ENCODE results near the gene MYNN. TPM values are rescaled to one million over a fixed set of nuclear protein-coding genes. Genes with fewer than 3 reads are reported as not detected.

MYNN gene
- total and polyA plus RNA-seq, 4 donors: 4.2 to 11.6 (median 9.1) TPM

- Histone ChIP-seq H3K36me3 (ENCODE audit: control insufficient read depth in 4 of 4, insufficient read depth in 3 of 4, low read depth in 1 of 4, low read length in 3 of 4) (peaks cover 0 to 42% (median 30%) of the 10 kb centered on the region in 4 donors), H3K9me3 (ENCODE audit: control insufficient read depth in 4 of 4, low read length in 3 of 4) (no peaks in the 10 kb centered on the region), H3K4me1 (ENCODE audit: control insufficient read depth in 4 of 4, insufficient read depth in 4 of 4, low read length in 3 of 4) (no peaks in the 10 kb centered on the region), H3K9ac (ENCODE audit: low read depth in 1 of 2, low read length in 2 of 2) (no peak overlapping the region), H3K27me3 (ENCODE audit: control insufficient read depth in 4 of 4, insufficient read depth in 4 of 4, low read length in 3 of 4) (no peaks in the 10 kb centered on the region), H3K27ac (ENCODE audit: low read depth in 1 of 2, low read length in 2 of 2) (no peak overlapping the region), H3K4me3 (ENCODE audit: low read depth in 1 of 3, low read length in 3 of 3) (no peak overlapping the region)
- TF ChIP-seq FOXA2 (IDR thresholded peaks at IDR 0.05) (no peak), JUND (IDR thresholded peaks at IDR 0.05) (no peak), YY1 (IDR thresholded peaks at IDR 0.05) (no peak), HNF4G (IDR thresholded peaks at IDR 0.05) (no peak), SP1 (IDR thresholded peaks at IDR 0.05) (no peak), EGR1 (IDR thresholded peaks at IDR 0.05; ENCODE audit: low read depth in 2 of 2) (no peak), RXRA (IDR thresholded peaks at IDR 0.05) (no peak), GABPA (IDR thresholded peaks at IDR 0.05 in 1 of 2, conservative IDR thresholded peaks at IDR 0.05 in 1 of 2) (no peak), FOXA1 (IDR thresholded peaks at IDR 0.05) (no peak), RAD21 (IDR thresholded peaks at IDR 0.05) (no peak)
- TF ChIP-seq, protein P1, sequence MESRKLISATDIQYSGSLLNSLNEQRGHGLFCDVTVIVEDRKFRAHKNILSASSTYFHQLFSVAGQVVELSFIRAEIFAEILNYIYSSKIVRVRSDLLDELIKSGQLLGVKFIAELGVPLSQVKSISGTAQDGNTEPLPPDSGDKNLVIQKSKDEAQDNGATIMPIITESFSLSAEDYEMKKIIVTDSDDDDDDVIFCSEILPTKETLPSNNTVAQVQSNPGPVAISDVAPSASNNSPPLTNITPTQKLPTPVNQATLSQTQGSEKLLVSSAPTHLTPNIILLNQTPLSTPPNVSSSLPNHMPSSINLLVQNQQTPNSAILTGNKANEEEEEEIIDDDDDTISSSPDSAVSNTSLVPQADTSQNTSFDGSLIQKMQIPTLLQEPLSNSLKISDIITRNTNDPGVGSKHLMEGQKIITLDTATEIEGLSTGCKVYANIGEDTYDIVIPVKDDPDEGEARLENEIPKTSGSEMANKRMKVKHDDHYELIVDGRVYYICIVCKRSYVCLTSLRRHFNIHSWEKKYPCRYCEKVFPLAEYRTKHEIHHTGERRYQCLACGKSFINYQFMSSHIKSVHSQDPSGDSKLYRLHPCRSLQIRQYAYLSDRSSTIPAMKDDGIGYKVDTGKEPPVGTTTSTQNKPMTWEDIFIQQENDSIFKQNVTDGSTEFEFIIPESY (IDR thresholded peaks at IDR 0.05): no peak
- TF ChIP-seq, protein P2, sequence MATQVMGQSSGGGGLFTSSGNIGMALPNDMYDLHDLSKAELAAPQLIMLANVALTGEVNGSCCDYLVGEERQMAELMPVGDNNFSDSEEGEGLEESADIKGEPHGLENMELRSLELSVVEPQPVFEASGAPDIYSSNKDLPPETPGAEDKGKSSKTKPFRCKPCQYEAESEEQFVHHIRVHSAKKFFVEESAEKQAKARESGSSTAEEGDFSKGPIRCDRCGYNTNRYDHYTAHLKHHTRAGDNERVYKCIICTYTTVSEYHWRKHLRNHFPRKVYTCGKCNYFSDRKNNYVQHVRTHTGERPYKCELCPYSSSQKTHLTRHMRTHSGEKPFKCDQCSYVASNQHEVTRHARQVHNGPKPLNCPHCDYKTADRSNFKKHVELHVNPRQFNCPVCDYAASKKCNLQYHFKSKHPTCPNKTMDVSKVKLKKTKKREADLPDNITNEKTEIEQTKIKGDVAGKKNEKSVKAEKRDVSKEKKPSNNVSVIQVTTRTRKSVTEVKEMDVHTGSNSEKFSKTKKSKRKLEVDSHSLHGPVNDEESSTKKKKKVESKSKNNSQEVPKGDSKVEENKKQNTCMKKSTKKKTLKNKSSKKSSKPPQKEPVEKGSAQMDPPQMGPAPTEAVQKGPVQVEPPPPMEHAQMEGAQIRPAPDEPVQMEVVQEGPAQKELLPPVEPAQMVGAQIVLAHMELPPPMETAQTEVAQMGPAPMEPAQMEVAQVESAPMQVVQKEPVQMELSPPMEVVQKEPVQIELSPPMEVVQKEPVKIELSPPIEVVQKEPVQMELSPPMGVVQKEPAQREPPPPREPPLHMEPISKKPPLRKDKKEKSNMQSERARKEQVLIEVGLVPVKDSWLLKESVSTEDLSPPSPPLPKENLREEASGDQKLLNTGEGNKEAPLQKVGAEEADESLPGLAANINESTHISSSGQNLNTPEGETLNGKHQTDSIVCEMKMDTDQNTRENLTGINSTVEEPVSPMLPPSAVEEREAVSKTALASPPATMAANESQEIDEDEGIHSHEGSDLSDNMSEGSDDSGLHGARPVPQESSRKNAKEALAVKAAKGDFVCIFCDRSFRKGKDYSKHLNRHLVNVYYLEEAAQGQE (IDR thresholded peaks at IDR 0.05): no peak
- TF ChIP-seq, protein P3, sequence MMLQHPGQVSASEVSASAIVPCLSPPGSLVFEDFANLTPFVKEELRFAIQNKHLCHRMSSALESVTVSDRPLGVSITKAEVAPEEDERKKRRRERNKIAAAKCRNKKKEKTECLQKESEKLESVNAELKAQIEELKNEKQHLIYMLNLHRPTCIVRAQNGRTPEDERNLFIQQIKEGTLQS (IDR thresholded peaks at IDR 0.05): no peak
- TF ChIP-seq, protein P4, sequence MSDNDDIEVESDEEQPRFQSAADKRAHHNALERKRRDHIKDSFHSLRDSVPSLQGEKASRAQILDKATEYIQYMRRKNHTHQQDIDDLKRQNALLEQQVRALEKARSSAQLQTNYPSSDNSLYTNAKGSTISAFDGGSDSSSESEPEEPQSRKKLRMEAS (IDR thresholded peaks at IDR 0.05): no peak
- 90% methylated on average over 1 of the region's 1 CpG for WGBS
- no peak for DNase-seq (ENCODE audit: low spot score)
Measured at GRCh38 chr3:169787791-169788190, 14.6 kb downstream of the MYNN start.

DNA sequence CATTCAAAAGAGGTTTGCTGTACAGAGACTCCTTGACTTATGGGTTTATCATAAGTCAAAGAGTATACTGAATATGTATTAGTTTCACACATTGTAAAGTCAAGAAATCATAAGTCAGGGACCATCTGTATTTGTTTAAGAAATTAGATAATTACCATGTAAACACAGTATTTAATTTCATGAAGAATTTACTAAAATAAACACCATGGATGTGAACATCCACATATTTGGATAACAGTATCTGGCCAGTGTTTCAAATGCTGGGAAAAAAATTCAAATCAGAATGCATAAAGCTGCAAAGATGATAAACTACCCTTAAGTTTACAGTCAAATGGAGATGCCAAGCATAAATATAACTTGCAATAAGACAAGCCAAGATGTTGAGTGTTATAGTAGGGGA, 17.0 kb downstream of the MYNN start:
- TF ChIP-seq HNF4A (conservative IDR thresholded peaks at IDR 0.05) (no peak), YY1 (IDR thresholded peaks at IDR 0.05) (no peak), RAD21 (IDR thresholded peaks at IDR 0.05) (no peak), GABPA (IDR thresholded peaks at IDR 0.05 in 1 of 2, conservative IDR thresholded peaks at IDR 0.05 in 1 of 2) (no peak), FOXA2 (IDR thresholded peaks at IDR 0.05) (no peak), NR2F2 (IDR thresholded peaks at IDR 0.05) (no peak), JUND (IDR thresholded peaks at IDR 0.05) (no peak), CTCF (IDR thresholded peaks at IDR 0.05; ENCODE audit: low read depth, low read length, missing input control) (no peak), EGR1 (IDR thresholded peaks at IDR 0.05; ENCODE audit: low read depth in 2 of 2) (no peak), FOXA1 (IDR thresholded peaks at IDR 0.05) (no peak), RXRA (IDR thresholded peaks at IDR 0.05) (no peak)
- TF ChIP-seq, protein P3 (IDR thresholded peaks at IDR 0.05): no peak
- TF ChIP-seq, protein P2 (IDR thresholded peaks at IDR 0.05): no peak
- TF ChIP-seq, protein P4 (IDR thresholded peaks at IDR 0.05): no peak
- no peak for DNase-seq (ENCODE audit: low spot score)
- Histone ChIP-seq H3K9me3 (ENCODE audit: control insufficient read depth in 4 of 4, low read length in 3 of 4) (no peaks in the 10 kb centered on the region), H3K4me3 (ENCODE audit: low read depth in 1 of 3, low read length in 3 of 3) (no peak overlapping the region), H3K27ac (ENCODE audit: low read depth in 1 of 2, low read length in 2 of 2) (no peak overlapping the region), H3K4me1 (ENCODE audit: control insufficient read depth in 4 of 4, insufficient read depth in 4 of 4, low read length in 3 of 4) (no peaks in the 10 kb centered on the region), H3K36me3 (ENCODE audit: control insufficient read depth in 4 of 4, insufficient read depth in 3 of 4, low read depth in 1 of 4, low read length in 3 of 4) (peaks cover 0 to 28% (median 17%) of the 10 kb centered on the region in 4 donors), H3K27me3 (ENCODE audit: control insufficient read depth in 4 of 4, insufficient read depth in 4 of 4, low read length in 3 of 4) (no peaks in the 10 kb centered on the region), H3K9ac (ENCODE audit: low read depth in 1 of 2, low read length in 2 of 2) (no peak overlapping the region)

Measured in liver (tissue), 9 donors.